HUDEP-2 (cell line): ENCODE results near the gene TERB1.

Source experiments
- DNase-seq, 76 experiments: peaks; one replicate each; lab custom pipeline; 2025; ENCODE audit not compliant: unreplicated experiment in 76 of 76; lab: John Stamatoyannopoulos, UW

TERB1 gene, protein sequence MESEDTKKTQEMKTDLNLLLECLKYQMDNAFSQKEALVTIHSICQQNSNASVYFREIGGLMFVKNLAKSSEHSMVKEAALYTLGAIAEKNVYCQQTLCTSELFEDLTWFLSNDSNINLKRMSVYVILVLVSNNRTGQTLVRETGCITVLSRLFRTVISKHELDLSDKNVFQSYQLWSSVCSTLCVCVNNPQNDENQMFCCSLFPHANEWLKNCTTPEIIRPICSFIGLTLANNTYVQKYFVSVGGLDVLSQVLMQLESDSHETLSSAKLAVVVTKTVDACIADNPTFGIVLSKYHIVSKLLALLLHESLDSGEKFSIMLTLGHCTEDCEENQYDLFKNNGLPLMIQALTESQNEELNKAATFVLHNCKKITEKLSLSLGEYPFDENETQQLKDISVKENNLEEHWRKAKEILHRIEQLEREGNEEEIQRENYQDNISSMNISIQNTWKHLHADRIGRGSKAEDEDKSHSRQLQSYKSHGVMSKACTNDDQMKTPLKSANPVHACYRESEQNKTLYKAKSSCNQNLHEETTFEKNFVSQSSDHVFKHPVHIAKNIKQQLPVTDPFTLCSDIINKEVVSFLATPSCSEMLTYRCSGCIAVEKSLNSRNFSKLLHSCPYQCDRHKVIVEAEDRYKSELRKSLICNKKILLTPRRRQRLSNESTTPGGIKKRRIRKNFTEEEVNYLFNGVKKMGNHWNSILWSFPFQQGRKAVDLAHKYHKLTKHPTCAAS

DNA sequence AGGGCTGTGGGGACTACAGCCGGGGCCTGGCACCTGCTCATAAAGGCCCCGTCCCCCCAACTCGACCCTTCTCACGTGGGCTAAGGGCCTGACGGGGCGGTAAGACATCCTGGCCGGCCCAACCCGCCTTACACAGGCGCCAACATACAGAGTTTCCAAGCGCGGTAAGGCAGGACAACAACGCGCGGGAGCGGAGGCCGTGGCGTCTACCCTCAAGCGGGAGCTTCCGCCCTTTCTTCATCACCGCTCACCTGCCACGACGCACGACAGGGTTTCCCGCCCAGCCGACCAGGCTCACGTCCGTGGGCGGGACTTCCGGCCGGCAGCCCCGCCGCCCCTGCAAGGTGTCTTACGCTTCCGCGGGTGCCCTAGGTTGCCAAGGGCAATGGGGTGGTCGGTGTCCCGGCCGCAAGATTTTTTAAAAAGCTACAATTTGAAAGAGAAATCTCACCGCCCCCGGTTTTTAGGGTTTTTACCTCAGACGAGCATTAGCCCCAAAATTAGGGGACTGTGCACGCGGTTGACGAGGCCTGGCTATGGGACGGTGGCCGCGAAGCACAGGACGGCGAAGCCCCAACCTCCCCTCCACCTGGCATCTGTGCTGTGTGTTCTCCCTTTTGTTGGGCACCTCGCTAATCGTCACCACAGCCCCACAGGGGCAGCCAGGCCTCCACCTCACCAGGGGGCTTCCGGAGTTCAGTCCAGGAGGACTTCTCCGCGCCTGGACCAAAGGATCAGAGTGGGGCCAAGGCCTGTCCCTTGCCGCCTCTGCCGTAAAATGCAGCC lies at the start of gene TERB1:
Gene TERB1 (minus strand): TSS at position 265 of the 786 bp plus-strand sequence. CDS start 4,786 bp downstream, outside the sequence.
- no peak for DNase-seq

DNA sequence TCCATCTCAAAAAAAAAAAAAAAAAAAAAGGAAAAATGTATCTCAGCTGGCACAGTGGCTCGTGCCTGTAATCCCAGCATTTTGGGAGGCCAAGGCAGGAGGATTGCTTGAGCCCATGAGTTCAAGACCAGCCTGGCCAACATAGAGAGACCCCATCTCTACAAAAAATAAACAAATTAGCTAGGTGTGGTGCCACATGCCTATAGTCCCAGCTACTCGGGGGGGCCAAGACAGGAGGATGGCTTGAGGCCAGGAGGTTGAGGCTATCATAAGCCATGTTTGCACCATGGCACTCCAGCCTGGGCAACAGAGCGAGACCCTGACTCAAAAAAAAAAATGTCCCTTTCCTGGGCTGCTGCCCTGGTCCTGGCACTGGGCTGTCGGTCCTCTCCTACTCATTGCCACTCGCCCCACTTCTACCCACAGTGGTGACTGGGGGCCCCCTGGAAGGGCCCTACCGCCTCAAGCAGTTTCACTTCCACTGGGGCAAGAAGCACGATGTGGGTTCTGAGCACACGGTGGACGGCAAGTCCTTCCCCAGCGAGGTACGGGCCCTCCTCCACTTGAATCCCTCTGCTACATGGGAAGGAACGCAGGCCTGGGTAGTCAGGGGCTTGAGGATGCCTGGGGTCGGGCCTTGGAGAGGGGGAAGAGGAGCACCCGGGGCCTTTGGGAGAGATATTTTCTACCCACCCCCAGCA lies 48.9 kb upstream of the TERB1 start:
- no peak for DNase-seq

DNA sequence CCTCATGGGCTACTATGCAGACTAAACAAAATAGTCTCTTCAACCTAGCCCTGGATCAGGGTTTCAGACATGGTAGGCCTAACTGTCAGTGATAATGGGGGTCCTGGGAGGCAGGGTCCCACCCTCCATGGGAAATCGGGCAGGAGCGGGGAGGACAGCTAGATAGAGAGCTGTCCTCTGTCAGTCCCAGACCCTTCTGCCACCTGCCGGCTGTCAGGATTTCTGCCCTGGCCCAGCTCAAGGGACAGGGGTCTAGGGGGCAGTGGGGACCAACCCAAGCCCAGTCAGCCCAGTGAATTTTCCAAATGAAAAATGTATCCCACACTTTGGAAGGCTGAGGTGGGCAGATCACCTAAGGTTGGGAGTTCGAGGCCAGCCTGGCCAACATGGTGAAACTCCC lies 48.2 kb upstream of the TERB1 start:
- DNase-seq, result no peak

DNA sequence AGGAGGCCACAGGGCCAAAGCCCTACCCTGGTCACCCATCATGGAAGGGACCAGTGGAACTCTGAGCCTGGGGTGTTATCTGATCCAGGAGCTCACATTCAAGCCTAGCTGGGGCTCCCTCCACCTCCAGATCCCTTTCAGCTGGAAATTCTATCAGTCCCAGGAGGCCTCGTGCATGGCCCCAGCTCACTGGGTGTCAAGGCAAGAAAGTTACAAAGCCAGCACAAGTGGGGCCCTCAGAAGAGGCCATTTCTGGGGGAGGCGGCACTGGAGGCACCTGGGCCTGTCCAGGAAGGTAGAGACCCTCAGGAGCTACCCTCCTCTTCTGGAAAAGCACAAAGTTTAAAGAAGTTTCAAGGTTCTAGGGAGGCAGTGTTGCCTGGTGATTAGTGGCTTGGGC lies 47.6 kb upstream of the TERB1 start:
- DNase-seq, result no peak

DNA sequence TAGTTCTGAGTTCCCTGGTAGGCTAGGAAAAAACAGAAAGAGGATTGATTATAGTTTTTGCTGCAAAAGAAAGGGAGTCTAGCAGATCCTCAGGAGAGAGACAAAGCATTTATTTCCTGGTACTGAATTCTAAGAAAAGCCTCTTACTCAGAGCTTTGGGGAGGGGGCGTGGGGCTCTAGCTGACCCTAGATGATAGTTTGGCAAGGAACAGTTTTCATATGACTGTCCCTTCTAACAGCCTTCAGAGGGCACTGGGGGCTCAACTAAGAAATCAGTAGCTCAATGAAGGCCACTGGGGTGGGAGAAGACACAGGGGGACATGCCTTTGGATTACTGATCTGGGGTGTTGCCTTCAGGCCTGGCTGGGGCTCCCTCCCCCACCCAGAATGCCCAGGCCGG lies 46.8 kb upstream of the TERB1 start:
- no peak for DNase-seq

DNA sequence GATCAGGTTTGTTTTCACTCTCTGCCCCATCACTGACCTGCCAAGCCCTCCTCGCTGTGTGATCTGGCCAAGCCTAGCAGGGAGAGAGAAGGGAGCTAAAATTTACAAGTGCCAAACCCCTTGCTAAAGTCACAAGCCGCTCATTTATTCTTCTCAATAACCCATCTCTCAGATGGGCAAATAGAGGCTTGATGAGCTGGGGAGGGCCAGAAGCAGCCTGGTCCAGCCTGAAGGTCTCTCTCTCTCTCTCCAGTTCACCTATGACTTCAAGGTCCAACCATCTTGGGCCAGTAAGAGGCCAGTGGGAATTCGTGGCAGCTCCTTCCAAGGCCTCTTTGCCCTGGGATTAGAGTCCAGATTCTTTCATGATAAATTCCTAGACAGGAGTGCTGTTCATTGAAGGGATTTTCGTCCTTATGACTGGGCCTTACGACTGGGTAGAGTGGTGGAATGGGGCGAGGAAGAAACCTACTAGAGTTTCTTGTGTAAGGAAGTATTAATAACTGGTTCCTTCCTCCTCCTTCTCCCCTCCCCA lies 46.2 kb upstream of the TERB1 start:
- DNase-seq, result no peak

DNA sequence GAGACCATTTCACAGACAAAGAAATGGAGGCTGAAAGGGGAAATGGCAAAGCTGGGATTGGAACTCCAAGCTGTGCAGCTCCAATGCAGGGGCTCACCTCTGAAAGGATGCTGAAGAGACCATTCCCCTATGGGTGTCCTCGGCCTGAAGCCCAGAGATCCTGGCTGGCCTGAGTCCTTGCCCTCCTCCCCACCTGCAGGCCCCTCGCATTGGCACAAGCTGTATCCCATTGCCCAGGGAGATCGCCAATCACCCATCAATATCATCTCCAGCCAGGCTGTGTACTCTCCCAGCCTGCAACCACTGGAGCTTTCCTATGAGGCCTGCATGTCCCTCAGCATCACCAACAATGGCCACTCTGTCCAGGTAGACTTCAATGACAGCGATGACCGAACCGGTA lies 45.4 kb upstream of the TERB1 start:
- no peak for DNase-seq

DNA sequence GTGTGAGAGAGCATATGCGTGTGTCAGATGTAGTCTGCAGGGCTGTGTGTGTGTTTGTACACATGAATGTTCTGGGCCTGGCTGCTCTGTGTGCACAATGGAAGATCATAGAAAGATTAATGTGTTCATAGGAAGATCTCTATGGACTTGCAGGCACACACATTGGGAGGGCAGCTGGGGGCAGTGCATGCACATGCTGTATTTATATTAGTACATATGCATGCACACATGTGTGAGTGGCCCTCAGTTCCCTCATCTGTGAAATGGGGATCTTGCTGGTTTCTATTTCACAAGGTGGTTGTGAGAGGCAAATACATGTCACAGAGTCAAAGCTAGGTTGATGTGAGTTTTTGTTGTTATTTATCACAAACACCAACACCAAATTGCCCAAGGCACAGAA lies 44.9 kb upstream of the TERB1 start:
- no peak for DNase-seq

DNA sequence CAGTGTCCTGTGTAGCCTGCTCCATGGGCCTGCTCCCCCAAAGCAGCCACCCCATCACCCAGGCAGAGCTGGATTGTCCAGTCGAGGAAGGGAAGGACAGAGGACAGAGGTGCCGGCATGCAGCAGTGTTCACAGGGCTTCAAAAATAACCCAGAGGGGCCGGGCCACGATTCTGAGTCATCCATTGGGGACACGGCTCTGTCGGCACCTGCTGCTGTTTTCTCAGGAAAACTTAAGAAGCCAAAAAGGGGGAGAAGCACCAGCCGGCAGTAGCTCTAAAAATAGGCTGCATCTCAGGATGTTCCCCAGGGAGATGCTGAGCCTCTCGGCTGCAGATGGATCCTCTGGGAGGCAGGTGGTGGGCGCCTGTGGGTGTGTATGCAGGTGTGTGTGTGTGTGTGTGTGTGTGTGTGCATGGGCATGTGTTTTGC lies 44.4 kb upstream of the TERB1 start:
- no peak for DNase-seq

DNA sequence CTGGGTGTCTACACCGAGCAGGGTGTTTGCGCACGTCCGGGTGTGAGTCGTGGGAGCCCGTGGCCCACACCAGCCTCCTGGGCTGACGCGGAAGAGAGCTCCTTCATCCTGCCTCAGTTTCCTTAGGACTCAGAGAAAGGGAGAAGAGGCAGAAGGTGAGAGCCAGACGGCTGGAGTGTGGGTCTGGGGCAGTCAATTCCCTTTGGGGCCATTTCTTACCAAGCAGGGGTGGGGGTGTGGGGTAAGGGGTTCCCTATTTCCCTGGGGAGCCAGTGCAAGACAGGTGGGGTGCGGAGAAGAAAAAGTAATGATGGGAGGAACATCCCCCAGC lies 43.7 kb upstream of the TERB1 start:
- no peak for DNase-seq

DNA sequence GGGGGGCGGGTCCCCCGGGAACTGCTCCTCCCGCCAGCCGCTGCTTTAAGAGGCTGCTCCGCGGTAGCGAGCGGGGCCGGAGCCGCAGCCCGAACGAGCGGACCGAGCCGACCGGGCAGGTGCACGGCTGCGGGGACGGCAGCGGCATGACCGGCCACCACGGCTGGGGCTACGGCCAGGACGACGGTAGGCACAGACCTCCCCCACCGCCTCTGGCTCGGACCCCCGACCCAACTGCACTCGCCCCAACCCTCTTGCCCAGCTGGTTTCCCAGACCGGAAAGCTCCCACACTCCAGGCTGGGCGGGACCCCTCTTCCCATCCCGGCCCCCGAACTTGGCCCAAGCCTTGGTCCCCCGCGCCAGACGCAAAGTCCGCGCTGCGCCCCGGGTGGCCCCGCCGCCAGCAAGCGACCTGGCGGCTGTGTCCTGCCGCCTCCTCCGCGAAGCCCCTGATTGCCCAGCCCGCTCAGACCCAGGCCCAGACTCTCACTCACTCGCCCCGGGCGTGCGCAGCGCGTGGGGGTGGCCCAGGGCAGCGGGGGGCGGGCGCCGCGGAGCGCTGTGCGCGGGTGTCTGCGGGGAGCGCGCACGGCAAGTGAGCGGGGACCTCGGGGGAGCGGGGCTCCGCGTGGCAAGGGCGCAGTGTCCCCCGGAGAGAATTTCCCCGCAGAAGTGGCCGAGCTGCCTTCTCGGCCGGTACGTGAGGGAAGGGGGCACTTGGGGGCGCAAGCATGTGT lies 43.1 kb upstream of the TERB1 start, which contains the start of gene CA7:
Gene CA7 (plus strand): TSS at position 73 of the 738 bp plus-strand sequence. CDS start 74 bp downstream, at position 147.
- no peak for DNase-seq

DNA sequence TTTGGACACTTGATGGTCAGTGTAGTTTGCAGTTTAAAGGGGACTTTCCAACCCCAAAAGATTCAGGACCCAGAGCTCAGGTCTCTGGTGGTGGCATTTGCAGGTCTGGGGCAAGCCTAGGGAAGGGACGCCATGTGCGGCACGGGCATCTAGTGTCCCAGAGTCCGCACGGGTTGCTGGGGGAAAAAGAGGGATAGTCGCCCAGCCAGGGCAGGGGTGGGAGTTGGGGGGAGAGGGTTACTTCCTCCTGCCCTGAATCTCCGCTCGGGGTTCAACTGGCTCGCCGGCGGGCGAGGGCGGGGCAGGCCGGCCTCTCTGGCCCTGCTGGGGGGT lies 42.6 kb upstream of the TERB1 start:
- DNase-seq, result no peak

DNA sequence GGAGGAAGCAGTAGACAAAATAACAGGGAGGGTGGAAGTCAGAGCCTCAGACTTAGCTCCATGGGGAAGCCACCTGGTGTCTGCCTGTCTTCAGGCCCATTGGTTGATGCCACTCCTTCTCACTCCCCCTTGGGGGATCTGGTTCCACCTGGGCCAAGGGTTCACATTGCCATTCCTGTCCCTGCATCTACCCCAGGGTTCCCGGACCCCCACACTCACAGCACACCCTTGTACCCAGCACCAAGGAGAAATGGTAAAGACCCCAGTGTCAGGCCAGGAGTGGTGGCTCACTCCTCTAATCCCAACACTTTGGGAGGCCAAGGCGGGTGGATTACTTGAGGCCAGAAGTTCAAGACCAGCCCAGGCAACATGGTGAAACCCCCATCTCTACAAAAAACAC lies 41.8 kb upstream of the TERB1 start:
- DNase-seq, result no peak

DNA sequence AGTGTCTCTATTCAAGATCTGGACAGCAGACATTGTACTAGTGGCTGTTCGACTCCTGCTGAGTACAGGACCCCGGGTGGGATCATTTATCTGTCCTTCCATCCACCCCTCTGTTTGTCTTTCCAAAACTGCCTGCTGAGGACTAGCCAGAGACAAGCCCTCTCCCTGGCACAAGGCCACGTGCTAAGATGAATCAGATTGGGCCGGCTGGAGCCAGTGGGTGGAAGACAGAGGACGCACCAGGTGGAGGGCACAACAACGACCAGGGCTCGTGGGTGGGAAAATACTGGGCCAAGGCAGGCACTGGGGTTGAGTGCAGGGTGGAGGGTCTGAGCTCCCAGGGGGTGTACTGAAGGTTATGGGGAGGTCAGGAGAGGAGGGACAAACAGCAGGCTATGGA lies 41.4 kb upstream of the TERB1 start:
- DNase-seq, result peak in 60 of 76 experiments; percentile 4 to 72 (median 38)

DNA sequence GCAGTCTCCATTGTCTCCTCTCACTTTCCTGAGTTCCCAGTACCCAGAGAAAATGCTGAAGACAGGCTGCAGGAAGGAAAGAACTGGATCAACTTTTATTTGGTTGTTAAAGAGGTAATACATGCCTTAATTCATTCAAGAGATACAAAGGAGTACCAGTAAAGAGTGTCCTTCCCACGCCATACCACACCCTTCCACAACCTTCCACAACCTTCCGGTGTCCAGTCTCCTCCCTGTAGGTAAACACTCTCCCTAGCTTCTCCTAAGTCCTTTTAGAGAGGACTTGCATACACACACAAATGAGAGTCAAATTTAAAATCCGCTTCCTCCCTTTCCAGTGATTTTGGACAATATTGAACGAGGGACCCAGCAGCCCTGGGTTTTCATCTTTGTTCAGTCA lies 40.0 kb upstream of the TERB1 start:
- DNase-seq, result no peak

DNA sequence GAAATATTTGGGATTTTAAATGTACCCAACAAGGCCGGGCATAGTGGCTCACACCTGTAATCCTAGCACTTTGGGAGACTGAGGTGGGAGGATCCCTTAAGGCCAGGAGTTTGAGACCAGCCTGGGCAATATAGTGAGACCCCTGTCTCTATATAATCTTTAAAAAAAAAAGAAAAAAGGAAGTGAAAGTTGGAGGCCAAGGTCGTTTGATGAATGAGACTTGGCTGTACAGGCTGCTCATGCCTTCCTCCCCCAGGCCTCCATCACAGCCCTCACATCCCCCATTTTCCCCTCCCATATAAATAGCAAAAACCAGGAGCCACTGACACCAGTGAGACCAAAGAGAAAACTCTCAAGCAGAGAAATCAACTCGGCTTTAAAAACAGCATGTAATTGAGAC lies 39.5 kb upstream of the TERB1 start:
- DNase-seq, result no peak

DNA sequence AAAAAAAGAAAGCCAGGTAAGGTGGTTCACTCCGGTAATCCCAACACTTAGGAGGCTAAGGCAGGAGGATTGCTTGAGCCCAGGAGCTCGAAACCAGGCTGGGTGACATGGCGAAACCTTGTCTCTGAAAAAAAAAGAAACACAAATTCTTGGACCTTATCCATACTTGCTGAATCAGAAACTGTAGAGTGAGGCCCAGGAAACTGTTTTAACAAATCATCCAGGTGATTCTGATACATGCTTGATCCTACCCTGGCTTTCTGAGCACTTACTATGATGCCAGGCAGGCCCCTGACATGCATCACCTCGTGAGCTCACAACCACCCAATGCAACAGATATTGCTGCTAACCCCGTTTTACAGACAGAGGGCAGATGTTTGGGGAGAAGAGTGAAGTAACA lies 33.4 kb upstream of the TERB1 start:
- no peak for DNase-seq

DNA sequence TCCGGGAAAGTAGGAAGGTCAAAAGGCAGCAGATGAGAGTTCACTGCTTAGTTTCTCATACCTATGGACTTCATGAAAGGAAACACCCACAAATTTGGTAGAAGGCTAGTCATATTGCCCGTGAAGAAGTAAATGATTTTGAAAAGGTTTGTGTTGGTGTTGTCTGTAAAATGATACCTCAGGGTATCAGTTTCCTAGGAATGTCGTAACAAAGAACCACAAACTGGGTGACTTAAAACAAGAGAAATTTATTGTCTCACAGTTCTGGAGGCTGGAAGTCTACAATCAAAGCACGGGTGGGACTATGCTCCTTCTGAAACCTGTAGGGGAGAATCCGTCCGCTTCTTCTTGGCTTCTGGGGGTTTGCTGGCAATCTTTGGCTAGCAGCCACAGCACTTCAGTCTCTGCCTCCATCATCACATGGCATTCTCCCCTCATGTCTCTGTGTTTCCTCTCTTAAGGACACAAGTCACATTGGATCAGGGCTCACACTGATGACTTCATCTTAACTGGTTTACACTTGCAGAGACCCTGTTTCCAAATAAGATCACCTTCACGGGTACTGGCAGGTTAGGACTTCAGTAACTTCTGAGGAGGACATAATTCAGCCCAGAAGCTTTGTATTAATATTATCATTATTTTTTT lies 31.4 kb upstream of the TERB1 start:
- no peak for DNase-seq

DNA sequence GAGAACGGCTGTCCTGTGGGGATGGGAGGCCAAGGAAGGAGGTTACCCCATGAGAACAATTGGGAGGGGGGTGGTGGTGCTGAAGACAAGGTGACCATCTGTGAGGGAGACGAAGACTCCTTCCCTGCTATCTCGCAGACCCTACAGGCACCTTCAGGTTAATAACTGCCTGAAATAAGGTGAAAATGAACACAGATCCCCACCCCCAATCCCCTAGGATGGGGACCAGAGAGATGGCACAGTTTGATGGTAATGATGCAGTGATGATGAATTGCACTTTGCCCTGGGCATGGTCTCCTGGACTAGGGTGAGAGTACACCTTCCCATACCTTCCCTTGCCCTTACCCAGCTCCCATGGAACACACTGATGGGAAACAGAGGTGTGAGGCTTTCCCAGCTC lies 30.8 kb upstream of the TERB1 start:
- DNase-seq, result no peak
